ENCODE data around the gene NCBP1. TPM values are rescaled to one million over a fixed set of nuclear protein-coding genes. Genes with fewer than 3 reads are reported as not detected.
A peak's percentile ranks its signal among the peaks of the same experiment; 100 is the strongest.
"Not testable (repeated sequence)": the region's sequence is repeated elsewhere in the genome, so short reads cannot be mapped to it uniquely, and the experiment has no call there.

Gene NCBP1
- total and polyA plus RNA-seq, 2 experiments from 2014 or later, result 22.6 to 33.0 TPM

DNA sequence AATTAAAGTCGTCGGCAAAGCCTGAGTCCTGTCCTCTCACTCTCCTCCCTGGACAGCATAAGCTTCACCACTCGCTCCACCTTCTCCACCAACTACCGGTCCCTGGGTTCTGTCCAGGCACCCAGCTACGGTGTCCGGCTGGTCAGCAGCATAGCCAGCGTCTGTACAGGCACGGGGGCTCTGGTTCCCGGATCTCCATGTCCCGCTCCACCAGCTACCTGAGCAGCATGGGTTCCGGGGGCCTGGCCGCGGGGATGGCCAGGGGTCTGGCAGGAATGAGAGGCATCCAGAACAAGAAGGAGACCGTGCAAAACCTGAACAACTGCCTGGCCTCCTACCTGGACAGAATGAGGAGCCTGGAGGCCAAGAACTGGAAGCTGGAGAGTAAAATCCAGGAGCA lies 65.2 kb downstream of the NCBP1 start:
- H2AFZ ChIP-seq, result no peak overlapping the region
- no peaks in the 10 kb centered on the region for H3K9me2 ChIP-seq (replicated peaks; ENCODE audit: insufficient read depth)
- H3K4me2 ChIP-seq, result no peak overlapping the region
- peaks cover 16% of the 10 kb centered on the region for H4K20me1 ChIP-seq (ENCODE audit: insufficient read depth, poor library complexity, severe bottlenecking)
- no peak overlapping the region for H3K27ac ChIP-seq
- no peaks in the 10 kb centered on the region for H3K36me3 ChIP-seq (replicated peaks; ENCODE audit: insufficient read depth, low read depth)
- DNase-seq (ENCODE audit: low spot score), result no peak
- WGBS (ENCODE audit: low lambda C conversion rate, missing lambda C conversion rate), result 93% methylated on average over 14 of the region's 14 CpGs
- H3K9me3 ChIP-seq (ENCODE audit: low read depth), result no peaks in the 10 kb centered on the region
- peaks cover 27% of the 10 kb centered on the region for H3K4me1 ChIP-seq (ENCODE audit: insufficient read depth)
- TF ChIP-seq EZH2 (IDR thresholded peaks at IDR 0.05; ENCODE audit: borderline replicate concordance), result no peak
- TF ChIP-seq, protein P1, sequence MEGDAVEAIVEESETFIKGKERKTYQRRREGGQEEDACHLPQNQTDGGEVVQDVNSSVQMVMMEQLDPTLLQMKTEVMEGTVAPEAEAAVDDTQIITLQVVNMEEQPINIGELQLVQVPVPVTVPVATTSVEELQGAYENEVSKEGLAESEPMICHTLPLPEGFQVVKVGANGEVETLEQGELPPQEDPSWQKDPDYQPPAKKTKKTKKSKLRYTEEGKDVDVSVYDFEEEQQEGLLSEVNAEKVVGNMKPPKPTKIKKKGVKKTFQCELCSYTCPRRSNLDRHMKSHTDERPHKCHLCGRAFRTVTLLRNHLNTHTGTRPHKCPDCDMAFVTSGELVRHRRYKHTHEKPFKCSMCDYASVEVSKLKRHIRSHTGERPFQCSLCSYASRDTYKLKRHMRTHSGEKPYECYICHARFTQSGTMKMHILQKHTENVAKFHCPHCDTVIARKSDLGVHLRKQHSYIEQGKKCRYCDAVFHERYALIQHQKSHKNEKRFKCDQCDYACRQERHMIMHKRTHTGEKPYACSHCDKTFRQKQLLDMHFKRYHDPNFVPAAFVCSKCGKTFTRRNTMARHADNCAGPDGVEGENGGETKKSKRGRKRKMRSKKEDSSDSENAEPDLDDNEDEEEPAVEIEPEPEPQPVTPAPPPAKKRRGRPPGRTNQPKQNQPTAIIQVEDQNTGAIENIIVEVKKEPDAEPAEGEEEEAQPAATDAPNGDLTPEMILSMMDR (IDR thresholded peaks at IDR 0.05; ENCODE audit: poor library complexity), result no peak
- no peak for TF ChIP-seq EZH2phosphoT487 (IDR thresholded peaks at IDR 0.05; ENCODE audit: low read depth, severe bottlenecking, unreplicated experiment)
- no peak overlapping the region for H3K4me3 ChIP-seq
- no peaks in the 10 kb centered on the region for H3K27me3 ChIP-seq
- H3K79me2 ChIP-seq, result peaks cover 26% of the 10 kb centered on the region

DNA sequence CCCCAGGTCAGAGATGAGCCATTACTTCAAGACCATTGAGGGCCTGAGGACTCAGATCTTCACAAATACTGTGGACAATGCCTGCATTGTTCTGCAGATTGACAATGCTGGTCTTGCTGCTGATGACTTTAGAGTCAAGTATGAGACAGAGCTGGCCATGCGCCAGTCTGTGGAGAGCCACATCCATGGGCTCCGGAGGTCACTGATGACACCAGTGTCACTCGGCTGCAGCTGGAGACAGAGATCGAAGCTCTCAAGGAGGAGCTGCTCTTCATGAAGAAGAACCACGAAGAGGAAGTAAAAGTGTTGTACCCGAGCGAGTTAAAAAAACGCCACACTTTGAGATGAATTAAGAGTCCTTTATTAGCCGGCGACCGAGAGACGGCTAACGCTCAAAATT lies 65.7 kb downstream of the NCBP1 start:
- H3K4me1 ChIP-seq (ENCODE audit: insufficient read depth), result peaks cover 24% of the 10 kb centered on the region
- H3K4me2 ChIP-seq; H3K4me3 ChIP-seq; H3K9me2 ChIP-seq (replicated peaks; ENCODE audit: insufficient read depth); H2AFZ ChIP-seq; H3K27ac ChIP-seq; DNase-seq (ENCODE audit: low spot score); H3K36me3 ChIP-seq (replicated peaks; ENCODE audit: insufficient read depth, low read depth); H3K9me3 ChIP-seq (ENCODE audit: low read depth); H3K27me3 ChIP-seq: not testable (repeated sequence)
- peaks cover 22% of the 10 kb centered on the region for H3K79me2 ChIP-seq
- WGBS (ENCODE audit: low lambda C conversion rate, missing lambda C conversion rate), result 56% methylated on average over 13 of the region's 13 CpGs
- H4K20me1 ChIP-seq (ENCODE audit: insufficient read depth, poor library complexity, severe bottlenecking), result peaks cover 15% of the 10 kb centered on the region

DNA sequence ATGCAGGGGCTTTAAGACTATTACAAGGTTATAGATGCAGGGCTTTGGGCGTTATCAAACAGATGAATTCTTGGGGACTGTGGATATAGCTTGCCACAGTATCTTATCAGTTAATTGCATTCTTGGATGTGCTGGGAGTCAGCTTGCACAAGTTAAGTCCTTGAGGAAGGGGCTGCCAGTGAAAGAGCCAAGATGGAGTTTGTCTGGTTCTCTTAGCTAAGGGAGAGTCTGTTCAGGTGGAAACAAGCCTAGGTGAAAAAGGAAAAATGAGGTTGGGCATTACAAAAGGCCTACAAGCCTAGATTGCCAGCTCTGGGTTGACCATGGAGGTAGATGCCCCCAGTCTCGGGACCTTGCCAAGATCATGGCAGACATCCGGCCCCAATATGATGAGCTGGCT lies 66.2 kb downstream of the NCBP1 start:
- not testable (repeated sequence) for H2AFZ ChIP-seq; H3K4me2 ChIP-seq; H3K27ac ChIP-seq; H3K9me2 ChIP-seq (replicated peaks; ENCODE audit: insufficient read depth); H3K9me3 ChIP-seq (ENCODE audit: low read depth); DNase-seq (ENCODE audit: low spot score); H3K4me3 ChIP-seq; H3K36me3 ChIP-seq (replicated peaks; ENCODE audit: insufficient read depth, low read depth); H3K27me3 ChIP-seq
- Histone ChIP-seq H3K4me1 (ENCODE audit: insufficient read depth) (peaks cover 23% of the 10 kb centered on the region), H4K20me1 (ENCODE audit: insufficient read depth, poor library complexity, severe bottlenecking) (peaks cover 11% of the 10 kb centered on the region), H3K79me2 (peaks cover 16% of the 10 kb centered on the region)
- WGBS (ENCODE audit: low lambda C conversion rate, missing lambda C conversion rate), result 68% methylated on average over 3 of the region's 3 CpGs

DNA sequence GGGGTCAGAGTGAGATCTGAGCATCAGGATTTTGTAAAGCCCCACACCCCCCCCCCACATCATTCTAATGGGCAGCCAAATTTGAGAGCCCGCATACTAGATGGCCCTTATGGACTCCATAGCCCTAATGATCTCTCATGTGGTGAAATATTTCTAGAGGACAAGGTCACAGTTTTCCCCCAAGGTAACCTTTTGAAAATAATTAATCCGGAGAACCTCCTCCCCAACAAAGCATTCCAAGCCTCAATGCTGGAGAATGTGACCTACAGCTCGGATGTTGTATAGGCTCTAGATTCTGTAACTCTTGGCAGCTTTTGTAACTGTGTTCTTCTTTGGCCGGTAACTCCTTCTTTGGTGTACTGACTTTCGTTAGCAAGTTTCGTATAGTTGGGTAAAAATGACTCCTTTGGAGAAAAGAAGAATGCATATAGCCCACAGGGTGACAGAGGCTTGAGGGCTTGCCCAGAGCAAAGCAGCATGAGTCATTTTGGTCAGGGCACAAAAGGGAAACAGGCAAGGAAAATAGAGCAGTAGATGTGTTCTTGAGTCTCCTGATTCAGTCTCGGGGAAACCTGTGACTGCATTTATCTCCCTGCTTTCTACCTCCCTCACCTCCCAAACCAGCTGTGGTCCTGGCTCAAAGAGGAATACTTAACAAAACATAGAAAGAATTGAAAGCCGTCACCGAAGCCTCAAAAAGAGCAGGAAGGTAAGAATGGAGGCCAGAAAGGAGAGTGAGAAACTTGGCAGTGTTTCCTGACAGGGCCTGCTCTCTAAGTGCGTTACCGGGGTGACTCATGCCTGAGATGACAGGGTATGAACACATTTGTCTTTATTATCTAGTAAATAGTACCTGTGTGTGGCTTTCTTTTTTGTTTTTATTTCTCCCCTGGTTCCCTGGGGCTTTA lies 70.1 kb downstream of the NCBP1 start:
- 52% methylated on average over 11 of the region's 11 CpGs for WGBS (ENCODE audit: low lambda C conversion rate, missing lambda C conversion rate)
- Histone ChIP-seq H3K79me2 (no peaks in the 10 kb centered on the region), H3K27me3 (no peaks in the 10 kb centered on the region), H3K4me2 (peak overlapping the region; percentile 15), H3K9me2 (replicated peaks; ENCODE audit: insufficient read depth) (no peaks in the 10 kb centered on the region), H3K4me3 (no peak overlapping the region), H3K4me1 (ENCODE audit: insufficient read depth) (peaks cover 11% of the 10 kb centered on the region), H3K27ac (peak overlapping the region; percentile 91), H3K36me3 (replicated peaks; ENCODE audit: insufficient read depth, low read depth) (no peaks in the 10 kb centered on the region), H4K20me1 (ENCODE audit: insufficient read depth, poor library complexity, severe bottlenecking) (no peaks in the 10 kb centered on the region), H3K9me3 (ENCODE audit: low read depth) (no peaks in the 10 kb centered on the region), H2AFZ (peak overlapping the region; percentile 29)
- no peak for TF ChIP-seq EZH2 (IDR thresholded peaks at IDR 0.05; ENCODE audit: borderline replicate concordance)
- TF ChIP-seq EZH2phosphoT487 (IDR thresholded peaks at IDR 0.05; ENCODE audit: low read depth, severe bottlenecking, unreplicated experiment), result no peak
- TF ChIP-seq, protein P1 (IDR thresholded peaks at IDR 0.05; ENCODE audit: poor library complexity), result no peak
- peak; percentile 74 for DNase-seq (ENCODE audit: low spot score)

Measured in hepatocyte (in vitro differentiated cells).